ENCODE data around the gene MRPS2.
"Not testable (repeated sequence)": the region's sequence is repeated elsewhere in the genome, so short reads cannot be mapped to it uniquely, and the experiment has no call there.

DNA sequence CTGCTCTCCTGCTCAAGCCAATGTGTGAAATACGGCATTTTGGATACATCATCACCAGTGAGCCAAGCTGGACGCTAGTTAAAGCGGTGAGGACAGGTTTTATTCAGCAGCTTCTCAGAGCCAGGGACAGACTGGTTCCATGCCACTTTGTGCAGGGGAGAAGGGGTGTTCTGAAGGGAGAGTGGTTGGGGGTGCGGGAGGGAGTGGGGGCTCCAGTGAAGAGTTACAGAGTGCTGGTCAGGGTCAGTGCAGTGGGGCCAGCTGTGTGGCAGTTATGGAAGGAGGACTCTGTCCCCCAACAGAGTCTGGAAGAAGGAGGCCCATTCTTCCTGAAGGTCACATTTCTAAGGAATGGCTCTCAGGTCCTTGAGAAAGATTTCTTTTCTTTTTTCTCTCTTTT, 34.3 kb downstream of the MRPS2 start:
- not testable (repeated sequence) for TF ChIP-seq SP1 (CRISPR knock-in tag; conservative IDR thresholded peaks at IDR 0.05); FOXP1 (CRISPR knock-in tag; IDR thresholded peaks at IDR 0.05; ENCODE audit: borderline replicate concordance); MAX (CRISPR knock-in tag; IDR thresholded peaks at IDR 0.05); ATF3 (CRISPR knock-in tag; conservative IDR thresholded peaks at IDR 0.05); ZNF396 (CRISPR knock-in tag; IDR thresholded peaks at IDR 0.05; ENCODE audit: borderline replicate concordance); IRF1 (CRISPR knock-in tag; IDR thresholded peaks at IDR 0.05); PREB (CRISPR knock-in tag; IDR thresholded peaks at IDR 0.05; ENCODE audit: borderline replicate concordance); ZNF232 (CRISPR knock-in tag; IDR thresholded peaks at IDR 0.05); ZNF138 (CRISPR knock-in tag; conservative IDR thresholded peaks at IDR 0.05); JUN (CRISPR knock-in tag; IDR thresholded peaks at IDR 0.05); CREB1 (CRISPR knock-in tag; IDR thresholded peaks at IDR 0.05)
- TF ChIP-seq, protein P1, sequence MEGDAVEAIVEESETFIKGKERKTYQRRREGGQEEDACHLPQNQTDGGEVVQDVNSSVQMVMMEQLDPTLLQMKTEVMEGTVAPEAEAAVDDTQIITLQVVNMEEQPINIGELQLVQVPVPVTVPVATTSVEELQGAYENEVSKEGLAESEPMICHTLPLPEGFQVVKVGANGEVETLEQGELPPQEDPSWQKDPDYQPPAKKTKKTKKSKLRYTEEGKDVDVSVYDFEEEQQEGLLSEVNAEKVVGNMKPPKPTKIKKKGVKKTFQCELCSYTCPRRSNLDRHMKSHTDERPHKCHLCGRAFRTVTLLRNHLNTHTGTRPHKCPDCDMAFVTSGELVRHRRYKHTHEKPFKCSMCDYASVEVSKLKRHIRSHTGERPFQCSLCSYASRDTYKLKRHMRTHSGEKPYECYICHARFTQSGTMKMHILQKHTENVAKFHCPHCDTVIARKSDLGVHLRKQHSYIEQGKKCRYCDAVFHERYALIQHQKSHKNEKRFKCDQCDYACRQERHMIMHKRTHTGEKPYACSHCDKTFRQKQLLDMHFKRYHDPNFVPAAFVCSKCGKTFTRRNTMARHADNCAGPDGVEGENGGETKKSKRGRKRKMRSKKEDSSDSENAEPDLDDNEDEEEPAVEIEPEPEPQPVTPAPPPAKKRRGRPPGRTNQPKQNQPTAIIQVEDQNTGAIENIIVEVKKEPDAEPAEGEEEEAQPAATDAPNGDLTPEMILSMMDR (IDR thresholded peaks at IDR 0.05), result not testable (repeated sequence)
- TF ChIP-seq, protein P2, sequence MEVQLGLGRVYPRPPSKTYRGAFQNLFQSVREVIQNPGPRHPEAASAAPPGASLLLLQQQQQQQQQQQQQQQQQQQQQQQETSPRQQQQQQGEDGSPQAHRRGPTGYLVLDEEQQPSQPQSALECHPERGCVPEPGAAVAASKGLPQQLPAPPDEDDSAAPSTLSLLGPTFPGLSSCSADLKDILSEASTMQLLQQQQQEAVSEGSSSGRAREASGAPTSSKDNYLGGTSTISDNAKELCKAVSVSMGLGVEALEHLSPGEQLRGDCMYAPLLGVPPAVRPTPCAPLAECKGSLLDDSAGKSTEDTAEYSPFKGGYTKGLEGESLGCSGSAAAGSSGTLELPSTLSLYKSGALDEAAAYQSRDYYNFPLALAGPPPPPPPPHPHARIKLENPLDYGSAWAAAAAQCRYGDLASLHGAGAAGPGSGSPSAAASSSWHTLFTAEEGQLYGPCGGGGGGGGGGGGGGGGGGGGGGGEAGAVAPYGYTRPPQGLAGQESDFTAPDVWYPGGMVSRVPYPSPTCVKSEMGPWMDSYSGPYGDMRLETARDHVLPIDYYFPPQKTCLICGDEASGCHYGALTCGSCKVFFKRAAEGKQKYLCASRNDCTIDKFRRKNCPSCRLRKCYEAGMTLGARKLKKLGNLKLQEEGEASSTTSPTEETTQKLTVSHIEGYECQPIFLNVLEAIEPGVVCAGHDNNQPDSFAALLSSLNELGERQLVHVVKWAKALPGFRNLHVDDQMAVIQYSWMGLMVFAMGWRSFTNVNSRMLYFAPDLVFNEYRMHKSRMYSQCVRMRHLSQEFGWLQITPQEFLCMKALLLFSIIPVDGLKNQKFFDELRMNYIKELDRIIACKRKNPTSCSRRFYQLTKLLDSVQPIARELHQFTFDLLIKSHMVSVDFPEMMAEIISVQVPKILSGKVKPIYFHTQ (CRISPR knock-in tag; IDR thresholded peaks at IDR 0.05), result not testable (repeated sequence)
- TF ChIP-seq, protein P3, sequence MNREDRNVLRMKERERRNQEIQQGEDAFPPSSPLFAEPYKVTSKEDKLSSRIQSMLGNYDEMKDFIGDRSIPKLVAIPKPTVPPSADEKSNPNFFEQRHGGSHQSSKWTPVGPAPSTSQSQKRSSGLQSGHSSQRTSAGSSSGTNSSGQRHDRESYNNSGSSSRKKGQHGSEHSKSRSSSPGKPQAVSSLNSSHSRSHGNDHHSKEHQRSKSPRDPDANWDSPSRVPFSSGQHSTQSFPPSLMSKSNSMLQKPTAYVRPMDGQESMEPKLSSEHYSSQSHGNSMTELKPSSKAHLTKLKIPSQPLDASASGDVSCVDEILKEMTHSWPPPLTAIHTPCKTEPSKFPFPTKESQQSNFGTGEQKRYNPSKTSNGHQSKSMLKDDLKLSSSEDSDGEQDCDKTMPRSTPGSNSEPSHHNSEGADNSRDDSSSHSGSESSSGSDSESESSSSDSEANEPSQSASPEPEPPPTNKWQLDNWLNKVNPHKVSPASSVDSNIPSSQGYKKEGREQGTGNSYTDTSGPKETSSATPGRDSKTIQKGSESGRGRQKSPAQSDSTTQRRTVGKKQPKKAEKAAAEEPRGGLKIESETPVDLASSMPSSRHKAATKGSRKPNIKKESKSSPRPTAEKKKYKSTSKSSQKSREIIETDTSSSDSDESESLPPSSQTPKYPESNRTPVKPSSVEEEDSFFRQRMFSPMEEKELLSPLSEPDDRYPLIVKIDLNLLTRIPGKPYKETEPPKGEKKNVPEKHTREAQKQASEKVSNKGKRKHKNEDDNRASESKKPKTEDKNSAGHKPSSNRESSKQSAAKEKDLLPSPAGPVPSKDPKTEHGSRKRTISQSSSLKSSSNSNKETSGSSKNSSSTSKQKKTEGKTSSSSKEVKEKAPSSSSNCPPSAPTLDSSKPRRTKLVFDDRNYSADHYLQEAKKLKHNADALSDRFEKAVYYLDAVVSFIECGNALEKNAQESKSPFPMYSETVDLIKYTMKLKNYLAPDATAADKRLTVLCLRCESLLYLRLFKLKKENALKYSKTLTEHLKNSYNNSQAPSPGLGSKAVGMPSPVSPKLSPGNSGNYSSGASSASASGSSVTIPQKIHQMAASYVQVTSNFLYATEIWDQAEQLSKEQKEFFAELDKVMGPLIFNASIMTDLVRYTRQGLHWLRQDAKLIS (CRISPR knock-in tag; IDR thresholded peaks at IDR 0.05; ENCODE audit: borderline replicate concordance), result not testable (repeated sequence)

Measured in WTC11 (cell line).